HEK293 (cell line): ENCODE data around the gene CRYAB.

Experiments used
- CTCF ChIA-PET: fragments of 350-600 bp; formaldehyde crosslinking; extraction: SDS; loops from one replicate; lab custom pipeline; 2021; ENCODE audit warnings: antibody characterized with exemption; lab: Yijun Ruan, JAX
- POLR2A ChIA-PET: fragments of 300-600 bp; formaldehyde crosslinking; extraction: SDS; loops from one replicate; lab custom pipeline; 2020; ENCODE audit warnings: antibody characterized with exemption, inconsistent platforms; lab: Yijun Ruan, JAX
- H3K27ac ChIP-seq: fragments of 200-500 bp; sonication (Bioruptor generic); 2 replicates; pipeline ENCODE4 v1.5.1; 2014; ENCODE audit warnings: low read depth, low read length, control low read depth, inconsistent platforms; ENCODE audit errors: extremely low read depth
- H3K36me3 ChIP-seq, 2 experiments: fragments of 200-500 bp in 1 of 2; sonication (Bioruptor generic) in 1 of 2; 1 replicate in 1 of 2; 2 replicates in 1 of 2; pipeline ENCODE4 v1.5.1; 2014 to 2017; ENCODE audit warnings: inconsistent platforms in 2 of 2, low read length in 2 of 2; ENCODE audit not compliant: control insufficient read depth in 2 of 2, insufficient read depth in 1 of 2
- H3K4me1 ChIP-seq: fragments of 200-500 bp; sonication (Bioruptor generic); 2 replicates; pipeline ENCODE4 v1.5.1; 2014; ENCODE audit warnings: mild to moderate bottlenecking, low read length, inconsistent platforms; ENCODE audit not compliant: control insufficient read depth, insufficient read depth
- H3K4me3 ChIP-seq: 2 replicates; pipeline ENCODE4 v1.5.1; 2011; ENCODE audit warnings: low read depth, mild to moderate bottlenecking, control low read depth, low read length, moderate library complexity
- H3K9me3 ChIP-seq: fragments of 200-500 bp; sonication (Bioruptor generic); 2 replicates; pipeline ENCODE4 v1.5.1; 2014; ENCODE audit warnings: low read depth, low read length, inconsistent platforms; ENCODE audit not compliant: control insufficient read depth, insufficient read depth
- GLIS2 ChIP-seq: fragments of 450-650 bp; formaldehyde crosslinking; IDR thresholded peaks from 2 replicates; pipeline ENCODE4 v1.5.1; 2016; ENCODE audit warnings: missing biosample characterization, missing genetic modification characterization
- KLF7 ChIP-seq: fragments of 450-650 bp; formaldehyde crosslinking; IDR thresholded peaks from 2 replicates; pipeline ENCODE4 v1.5.1; 2016; ENCODE audit warnings: missing biosample characterization, missing genetic modification characterization, borderline replicate concordance
- SP2 ChIP-seq: fragments of 450-650 bp; formaldehyde crosslinking; IDR thresholded peaks from 2 replicates; pipeline ENCODE4 v1.5.1; 2016; ENCODE audit warnings: missing biosample characterization, missing genetic modification characterization
- ZBTB20 ChIP-seq: fragments of 450-650 bp; formaldehyde crosslinking; IDR thresholded peaks from 2 replicates; pipeline ENCODE4 v1.5.1; 2016; ENCODE audit warnings: missing biosample characterization, missing genetic modification characterization
- ZNF10 ChIP-seq: fragments of 450-650 bp; formaldehyde crosslinking; IDR thresholded peaks from 2 replicates; pipeline ENCODE4 v1.5.1; 2017; ENCODE audit warnings: missing biosample characterization, missing genetic modification characterization
- ZNF112 ChIP-seq: fragments of 450-650 bp; formaldehyde crosslinking; IDR thresholded peaks from 2 replicates; pipeline ENCODE4 v1.5.0; 2017; ENCODE audit warnings: missing biosample characterization, missing genetic modification characterization
- ZNF221 ChIP-seq: fragments of 450-650 bp; formaldehyde crosslinking; IDR thresholded peaks from 2 replicates; pipeline ENCODE4 v1.5.1; 2017; ENCODE audit warnings: missing biosample characterization, missing genetic modification characterization, borderline replicate concordance
- ZNF37A ChIP-seq: fragments of 450-650 bp; IDR thresholded peaks from 2 replicates; pipeline ENCODE4 v1.5.1; 2018; ENCODE audit warnings: missing biosample characterization, missing genetic modification characterization
- ZNF610 ChIP-seq: fragments of 450-650 bp; formaldehyde crosslinking; IDR thresholded peaks from 2 replicates; pipeline ENCODE4 v1.5.1; 2016; ENCODE audit warnings: missing biosample characterization, missing genetic modification characterization, borderline replicate concordance
- ZNF660 ChIP-seq: fragments of 450-650 bp; IDR thresholded peaks from 2 replicates; pipeline ENCODE4 v1.5.1; 2018; ENCODE audit warnings: missing biosample characterization, mild to moderate bottlenecking, missing genetic modification characterization
- ZSCAN23 ChIP-seq: fragments of 450-650 bp; formaldehyde crosslinking; IDR thresholded peaks from 2 replicates; pipeline ENCODE4 v1.5.1; 2016; ENCODE audit warnings: missing biosample characterization, missing genetic modification characterization
- TF ChIP-seq, protein P1 (sequence below): fragments of 450-650 bp; IDR thresholded peaks from 2 replicates; pipeline ENCODE4 v1.5.1; 2018; ENCODE audit warnings: missing biosample characterization, missing genetic modification characterization
- TF ChIP-seq, protein P2 (sequence below): IDR thresholded peaks from 2 replicates; pipeline ENCODE4 v1.6.1; 2011; ENCODE audit warnings: mild to moderate bottlenecking, low read depth, low read length, borderline replicate concordance
- TF ChIP-seq, protein P3 (sequence below): fragments of 450-650 bp; formaldehyde crosslinking; IDR thresholded peaks from 2 replicates; pipeline ENCODE4 v1.5.1; 2016; ENCODE audit warnings: missing biosample characterization, missing genetic modification characterization
- TF ChIP-seq, protein P4 (sequence below): fragments of 450-650 bp; formaldehyde crosslinking; IDR thresholded peaks from 2 replicates; pipeline ENCODE4 v1.5.1; 2016; ENCODE audit warnings: missing biosample characterization, missing genetic modification characterization
- TF ChIP-seq, protein P5 (sequence below): fragments of 450-650 bp; formaldehyde crosslinking; IDR thresholded peaks from 2 replicates; pipeline ENCODE4 v1.5.1; 2016; ENCODE audit warnings: missing biosample characterization, missing genetic modification characterization, borderline replicate concordance

Gene CRYAB

DNA sequence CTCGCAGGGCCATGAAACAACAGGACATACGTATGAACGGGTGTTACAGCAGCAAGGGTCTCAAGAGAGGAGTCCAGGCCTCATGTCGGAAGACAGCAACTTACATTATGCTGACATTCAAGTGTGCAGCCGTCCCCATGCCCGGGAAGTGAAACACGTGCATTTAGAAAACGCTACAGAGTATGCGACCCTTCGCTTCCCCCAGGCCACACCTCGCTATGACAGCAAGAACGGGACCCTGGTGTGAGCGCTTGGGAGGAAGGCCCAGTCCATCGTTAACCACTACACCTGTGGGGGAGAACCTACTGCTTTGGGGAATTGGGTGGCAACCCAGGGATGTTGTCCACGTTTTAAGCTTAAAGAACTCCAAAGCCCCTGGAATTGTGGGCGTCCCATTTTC is 14.4 kb upstream of the CRYAB start (continued):
- TF ChIP-seq, protein P1, sequence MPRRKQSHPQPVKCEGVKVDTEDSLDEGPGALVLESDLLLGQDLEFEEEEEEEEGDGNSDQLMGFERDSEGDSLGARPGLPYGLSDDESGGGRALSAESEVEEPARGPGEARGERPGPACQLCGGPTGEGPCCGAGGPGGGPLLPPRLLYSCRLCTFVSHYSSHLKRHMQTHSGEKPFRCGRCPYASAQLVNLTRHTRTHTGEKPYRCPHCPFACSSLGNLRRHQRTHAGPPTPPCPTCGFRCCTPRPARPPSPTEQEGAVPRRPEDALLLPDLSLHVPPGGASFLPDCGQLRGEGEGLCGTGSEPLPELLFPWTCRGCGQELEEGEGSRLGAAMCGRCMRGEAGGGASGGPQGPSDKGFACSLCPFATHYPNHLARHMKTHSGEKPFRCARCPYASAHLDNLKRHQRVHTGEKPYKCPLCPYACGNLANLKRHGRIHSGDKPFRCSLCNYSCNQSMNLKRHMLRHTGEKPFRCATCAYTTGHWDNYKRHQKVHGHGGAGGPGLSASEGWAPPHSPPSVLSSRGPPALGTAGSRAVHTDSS (tag by site-specific recombination), result no peak
- TF ChIP-seq, protein P2, sequence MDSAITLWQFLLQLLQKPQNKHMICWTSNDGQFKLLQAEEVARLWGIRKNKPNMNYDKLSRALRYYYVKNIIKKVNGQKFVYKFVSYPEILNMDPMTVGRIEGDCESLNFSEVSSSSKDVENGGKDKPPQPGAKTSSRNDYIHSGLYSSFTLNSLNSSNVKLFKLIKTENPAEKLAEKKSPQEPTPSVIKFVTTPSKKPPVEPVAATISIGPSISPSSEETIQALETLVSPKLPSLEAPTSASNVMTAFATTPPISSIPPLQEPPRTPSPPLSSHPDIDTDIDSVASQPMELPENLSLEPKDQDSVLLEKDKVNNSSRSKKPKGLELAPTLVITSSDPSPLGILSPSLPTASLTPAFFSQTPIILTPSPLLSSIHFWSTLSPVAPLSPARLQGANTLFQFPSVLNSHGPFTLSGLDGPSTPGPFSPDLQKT, result no peak
- TF ChIP-seq ZNF221 (tag by site-specific recombination), result no peak

DNA sequence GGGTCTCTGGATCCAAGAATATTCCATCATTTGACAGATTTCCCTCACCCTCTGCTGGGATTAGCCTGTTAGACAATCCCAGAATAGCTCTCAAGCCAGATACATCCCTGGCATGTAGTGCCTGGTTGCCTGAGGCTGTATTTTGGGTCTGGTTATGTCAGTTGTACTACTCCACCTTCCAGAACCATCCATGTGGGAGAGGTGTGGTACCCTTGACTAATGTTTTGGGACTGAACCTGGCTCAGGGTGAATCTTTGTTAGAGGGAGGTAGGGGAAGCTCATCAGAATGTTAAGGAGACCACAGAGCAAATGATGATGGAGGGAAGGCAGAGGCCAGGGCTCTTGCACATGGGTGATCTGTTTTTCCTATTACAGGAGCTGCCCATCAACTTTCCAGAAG is 12.4 kb upstream of the CRYAB start:
- Histone ChIP-seq H3K4me1 (no peaks in the 10 kb centered on the region), H3K4me3 (no peak overlapping the region), H3K36me3 (no peaks in the 10 kb centered on the region), H3K9me3 (no peaks in the 10 kb centered on the region), H3K27ac (no peak overlapping the region)
- ChIA-PET CTCF (interaction anchor here (0.6 to 1.0 kb wide), 3 partner anchors 12 to 77 kb away, joined by 3 to 7 read pairs (median 4); no protein-coding TSS in a partner anchor), POLR2A (interaction anchor here (1.5 kb wide), 1 partner anchor 53 kb away, joined by 3 read pairs; no protein-coding TSS in a partner anchor)
- TF ChIP-seq ZNF37A (tag by site-specific recombination) (no peak), ZBTB20 (tag by site-specific recombination) (peak; percentile 43; the same call in 1 of the 2 replicates), ZNF610 (tag by site-specific recombination) (no peak)
- TF ChIP-seq, all 188 proteins: peak for 1

DNA sequence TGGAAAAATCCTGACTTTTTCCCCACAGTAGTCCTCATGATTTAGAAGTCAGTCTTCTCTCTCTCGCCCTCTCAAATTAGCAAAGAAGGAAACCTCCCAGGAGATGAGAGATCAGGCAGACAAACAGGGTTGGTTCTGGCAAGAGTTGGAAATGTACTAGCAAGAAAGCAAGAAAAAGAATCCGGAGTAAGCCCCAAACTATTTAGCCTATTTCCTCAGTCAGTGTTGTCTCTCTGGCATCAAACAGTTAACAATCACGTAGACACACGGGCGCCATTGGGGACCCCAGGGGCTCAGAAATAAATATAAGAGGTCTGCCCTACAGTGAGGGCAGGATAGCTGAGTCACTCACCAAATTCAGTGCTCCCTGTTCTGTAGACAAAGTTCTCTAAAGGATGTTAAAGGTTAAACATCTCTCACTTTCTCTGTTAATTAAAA is 11.8 kb upstream of the CRYAB start:
- Histone ChIP-seq H3K4me1 (no peaks in the 10 kb centered on the region), H3K9me3 (no peaks in the 10 kb centered on the region), H3K36me3 (no peaks in the 10 kb centered on the region), H3K4me3 (no peak overlapping the region), H3K27ac (no peak overlapping the region; the same call in 1 of the 2 replicates)
- TF ChIP-seq SP2 (tag by site-specific recombination), result no peak
- TF ChIP-seq GLIS2 (tag by site-specific recombination), result no peak
- TF ChIP-seq, protein P3, sequence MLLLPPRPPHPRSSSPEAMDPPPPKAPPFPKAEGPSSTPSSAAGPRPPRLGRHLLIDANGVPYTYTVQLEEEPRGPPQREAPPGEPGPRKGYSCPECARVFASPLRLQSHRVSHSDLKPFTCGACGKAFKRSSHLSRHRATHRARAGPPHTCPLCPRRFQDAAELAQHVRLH (tag by site-specific recombination), result no peak
- no peak for TF ChIP-seq ZNF10 (tag by site-specific recombination)
- no peak for TF ChIP-seq ZNF660 (tag by site-specific recombination)
- TF ChIP-seq, protein P4, sequence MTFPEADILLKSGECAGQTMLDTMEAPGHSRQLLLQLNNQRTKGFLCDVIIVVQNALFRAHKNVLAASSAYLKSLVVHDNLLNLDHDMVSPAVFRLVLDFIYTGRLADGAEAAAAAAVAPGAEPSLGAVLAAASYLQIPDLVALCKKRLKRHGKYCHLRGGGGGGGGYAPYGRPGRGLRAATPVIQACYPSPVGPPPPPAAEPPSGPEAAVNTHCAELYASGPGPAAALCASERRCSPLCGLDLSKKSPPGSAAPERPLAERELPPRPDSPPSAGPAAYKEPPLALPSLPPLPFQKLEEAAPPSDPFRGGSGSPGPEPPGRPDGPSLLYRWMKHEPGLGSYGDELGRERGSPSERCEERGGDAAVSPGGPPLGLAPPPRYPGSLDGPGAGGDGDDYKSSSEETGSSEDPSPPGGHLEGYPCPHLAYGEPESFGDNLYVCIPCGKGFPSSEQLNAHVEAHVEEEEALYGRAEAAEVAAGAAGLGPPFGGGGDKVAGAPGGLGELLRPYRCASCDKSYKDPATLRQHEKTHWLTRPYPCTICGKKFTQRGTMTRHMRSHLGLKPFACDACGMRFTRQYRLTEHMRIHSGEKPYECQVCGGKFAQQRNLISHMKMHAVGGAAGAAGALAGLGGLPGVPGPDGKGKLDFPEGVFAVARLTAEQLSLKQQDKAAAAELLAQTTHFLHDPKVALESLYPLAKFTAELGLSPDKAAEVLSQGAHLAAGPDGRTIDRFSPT (tag by site-specific recombination), result no peak
- TF ChIP-seq ZSCAN23 (tag by site-specific recombination), result no peak
- TF ChIP-seq ZNF112 (tag by site-specific recombination), result no peak
- no peak for TF ChIP-seq KLF7 (tag by site-specific recombination)
- TF ChIP-seq, protein P5, sequence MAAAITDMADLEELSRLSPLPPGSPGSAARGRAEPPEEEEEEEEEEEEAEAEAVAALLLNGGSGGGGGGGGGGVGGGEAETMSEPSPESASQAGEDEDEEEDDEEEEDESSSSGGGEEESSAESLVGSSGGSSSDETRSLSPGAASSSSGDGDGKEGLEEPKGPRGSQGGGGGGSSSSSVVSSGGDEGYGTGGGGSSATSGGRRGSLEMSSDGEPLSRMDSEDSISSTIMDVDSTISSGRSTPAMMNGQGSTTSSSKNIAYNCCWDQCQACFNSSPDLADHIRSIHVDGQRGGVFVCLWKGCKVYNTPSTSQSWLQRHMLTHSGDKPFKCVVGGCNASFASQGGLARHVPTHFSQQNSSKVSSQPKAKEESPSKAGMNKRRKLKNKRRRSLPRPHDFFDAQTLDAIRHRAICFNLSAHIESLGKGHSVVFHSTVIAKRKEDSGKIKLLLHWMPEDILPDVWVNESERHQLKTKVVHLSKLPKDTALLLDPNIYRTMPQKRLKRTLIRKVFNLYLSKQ (tag by site-specific recombination), result no peak
- POLR2A ChIA-PET, result interaction anchor here (1.5 kb wide), 1 partner anchor 53 kb away, joined by 3 read pairs; no protein-coding TSS in a partner anchor
- CTCF ChIA-PET, result interaction anchor here (0.6 to 1.0 kb wide), 2 partner anchors 13 to 59 kb away, joined by 3 to 7 read pairs; no protein-coding TSS in a partner anchor
